ENCODE data around the gene GNAT1. TPM values are rescaled to one million over a fixed set of nuclear protein-coding genes. Genes with fewer than 3 reads are reported as not detected.

Gene GNAT1
- total and polyA plus RNA-seq, 2 donors (not counting 1 experiment from before 2014, with no cell fraction given): not detected

GRCh38 chr3:50174947-50175524 is 16.4 kb upstream of the GNAT1 start:
- no peaks in the 10 kb centered on the region for H3K9me3 Mint-ChIP-seq (ENCODE audit: insufficient read depth)

GRCh38 chr3:50177346-50177745 is 14.1 kb upstream of the GNAT1 start:
- WGBS (ENCODE audit: insufficient coverage): 100% methylated on average over 2 of the region's 2 CpGs
- Histone ChIP-seq H3K4me2 (replicated peaks; ENCODE audit: low read depth, low read length, poor library complexity, severe bottlenecking) (no peak overlapping the region), H3K36me3 (replicated peaks in 1 of 2; ENCODE audit: control extremely low read depth in 1 of 2, control insufficient read depth in 1 of 2, extremely low read depth in 1 of 2, insufficient read depth in 2 of 2, low read length in 1 of 2) (no peaks in the 10 kb centered on the region), H3K9ac (ENCODE audit: low read length) (no peak overlapping the region), H3K79me2 (ENCODE audit: control insufficient read depth, insufficient read depth, low read length) (no peaks in the 10 kb centered on the region), H4K20me1 (ENCODE audit: control insufficient read depth, insufficient read depth, low read length, poor library complexity, severe bottlenecking) (no peaks in the 10 kb centered on the region), H3K9me3 (ENCODE audit: control extremely low read depth in 1 of 3, control insufficient read depth in 2 of 3, insufficient read depth in 1 of 3, low read length in 2 of 3) (no peaks in the 10 kb centered on the region), H3K4me3 (ENCODE audit: control extremely low read depth in 1 of 5, extremely low read depth in 1 of 5, insufficient read depth in 1 of 5, low read depth in 2 of 5, low read length in 4 of 5) (no peak overlapping the region), H2AFZ (ENCODE audit: insufficient read depth, low read depth, low read length, poor library complexity, severe bottlenecking) (no peak overlapping the region), H3K4me1 (ENCODE audit: control insufficient read depth in 2 of 2, insufficient read depth in 2 of 2, low read length in 2 of 2) (no peaks in the 10 kb centered on the region), H3K27me3 (replicated peaks in 1 of 4; ENCODE audit: control extremely low read depth in 1 of 4, control insufficient read depth in 3 of 4, insufficient read depth in 4 of 4, low read length in 3 of 4) (no peaks in the 10 kb centered on the region), H3K27ac (ENCODE audit: low read length in 2 of 2) (no peak overlapping the region)
- Mint-ChIP-seq H3K9me3 (ENCODE audit: insufficient read depth) (no peaks in the 10 kb centered on the region), H3K4me1 (peaks cover 2% of the 10 kb centered on the region), H3K27me3 (no peaks in the 10 kb centered on the region), H3K27ac (no peak overlapping the region), H3K4me3 (no peak overlapping the region)
- DNase-seq (no peak), ATAC-seq (ENCODE audit: low read depth) (no peak)
- intact Hi-C loops (cut with micrococcal nuclease): no loop called here
- ChIA-PET POLR2A (no interaction called here), CTCF (no interaction called here)
- no peak for TF ChIP-seq EZH2 (IDR thresholded peaks at IDR 0.05; ENCODE audit: borderline replicate concordance, insufficient read depth, low read depth, low read length, poor library complexity, severe bottlenecking)
- TF ChIP-seq, protein P1, sequence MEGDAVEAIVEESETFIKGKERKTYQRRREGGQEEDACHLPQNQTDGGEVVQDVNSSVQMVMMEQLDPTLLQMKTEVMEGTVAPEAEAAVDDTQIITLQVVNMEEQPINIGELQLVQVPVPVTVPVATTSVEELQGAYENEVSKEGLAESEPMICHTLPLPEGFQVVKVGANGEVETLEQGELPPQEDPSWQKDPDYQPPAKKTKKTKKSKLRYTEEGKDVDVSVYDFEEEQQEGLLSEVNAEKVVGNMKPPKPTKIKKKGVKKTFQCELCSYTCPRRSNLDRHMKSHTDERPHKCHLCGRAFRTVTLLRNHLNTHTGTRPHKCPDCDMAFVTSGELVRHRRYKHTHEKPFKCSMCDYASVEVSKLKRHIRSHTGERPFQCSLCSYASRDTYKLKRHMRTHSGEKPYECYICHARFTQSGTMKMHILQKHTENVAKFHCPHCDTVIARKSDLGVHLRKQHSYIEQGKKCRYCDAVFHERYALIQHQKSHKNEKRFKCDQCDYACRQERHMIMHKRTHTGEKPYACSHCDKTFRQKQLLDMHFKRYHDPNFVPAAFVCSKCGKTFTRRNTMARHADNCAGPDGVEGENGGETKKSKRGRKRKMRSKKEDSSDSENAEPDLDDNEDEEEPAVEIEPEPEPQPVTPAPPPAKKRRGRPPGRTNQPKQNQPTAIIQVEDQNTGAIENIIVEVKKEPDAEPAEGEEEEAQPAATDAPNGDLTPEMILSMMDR (IDR thresholded peaks at IDR 0.05): no peak

More at GRCh38 chr3:50174947-50175524, 16.4 kb upstream of the GNAT1 start:
- POLR2A ChIA-PET: no interaction called here
- no peak overlapping the region for H3K27ac Mint-ChIP-seq
- H3K27me3 Mint-ChIP-seq: no peaks in the 10 kb centered on the region
- no peaks in the 10 kb centered on the region for H3K4me1 ChIP-seq (ENCODE audit: control insufficient read depth in 2 of 2, insufficient read depth in 2 of 2, low read length in 2 of 2)
- no peaks in the 10 kb centered on the region for H4K20me1 ChIP-seq (ENCODE audit: control insufficient read depth, insufficient read depth, low read length, poor library complexity, severe bottlenecking)
- H3K36me3 ChIP-seq (replicated peaks in 1 of 2; ENCODE audit: control extremely low read depth in 1 of 2, control insufficient read depth in 1 of 2, extremely low read depth in 1 of 2, insufficient read depth in 2 of 2, low read length in 1 of 2): no peaks in the 10 kb centered on the region
- CTCF ChIA-PET: no interaction called here
- H3K4me2 ChIP-seq (replicated peaks; ENCODE audit: low read depth, low read length, poor library complexity, severe bottlenecking): no peak overlapping the region
- peaks cover 2% of the 10 kb centered on the region for H3K4me1 Mint-ChIP-seq
- H3K9ac ChIP-seq (ENCODE audit: low read length): no peak overlapping the region
- H3K27me3 ChIP-seq (replicated peaks in 1 of 4; ENCODE audit: control extremely low read depth in 1 of 4, control insufficient read depth in 3 of 4, insufficient read depth in 4 of 4, low read length in 3 of 4): no peaks in the 10 kb centered on the region
- H3K79me2 ChIP-seq (ENCODE audit: control insufficient read depth, insufficient read depth, low read length): no peaks in the 10 kb centered on the region
- no peak for TF ChIP-seq EZH2 (IDR thresholded peaks at IDR 0.05; ENCODE audit: borderline replicate concordance, insufficient read depth, low read depth, low read length, poor library complexity, severe bottlenecking)
- TF ChIP-seq, protein P1 (IDR thresholded peaks at IDR 0.05): no peak
- no peak for DNase-seq
- 97% methylated on average over 17 of the region's 17 CpGs for WGBS (ENCODE audit: insufficient coverage)
- intact Hi-C loops (cut with micrococcal nuclease): no loop called here
- no peak overlapping the region for H3K4me3 Mint-ChIP-seq
- ATAC-seq (ENCODE audit: low read depth): no peak
- H3K27ac ChIP-seq (ENCODE audit: low read length in 2 of 2): no peak overlapping the region
- H3K4me3 ChIP-seq (ENCODE audit: control extremely low read depth in 1 of 5, extremely low read depth in 1 of 5, insufficient read depth in 1 of 5, low read depth in 2 of 5, low read length in 4 of 5): no peak overlapping the region
- H3K9me3 ChIP-seq (ENCODE audit: control extremely low read depth in 1 of 3, control insufficient read depth in 2 of 3, insufficient read depth in 1 of 3, low read length in 2 of 3): no peaks in the 10 kb centered on the region
- no peak overlapping the region for H2AFZ ChIP-seq (ENCODE audit: insufficient read depth, low read depth, low read length, poor library complexity, severe bottlenecking)
